ENCODE results near the gene PKHD1. TPM values are rescaled to one million over a fixed set of nuclear protein-coding genes. Genes with fewer than 3 reads are reported as not detected.

Gene PKHD1
- polyA plus RNA-seq, 1 of the 3 experiments (the other 2 are of a cell fraction): not detected

DNA sequence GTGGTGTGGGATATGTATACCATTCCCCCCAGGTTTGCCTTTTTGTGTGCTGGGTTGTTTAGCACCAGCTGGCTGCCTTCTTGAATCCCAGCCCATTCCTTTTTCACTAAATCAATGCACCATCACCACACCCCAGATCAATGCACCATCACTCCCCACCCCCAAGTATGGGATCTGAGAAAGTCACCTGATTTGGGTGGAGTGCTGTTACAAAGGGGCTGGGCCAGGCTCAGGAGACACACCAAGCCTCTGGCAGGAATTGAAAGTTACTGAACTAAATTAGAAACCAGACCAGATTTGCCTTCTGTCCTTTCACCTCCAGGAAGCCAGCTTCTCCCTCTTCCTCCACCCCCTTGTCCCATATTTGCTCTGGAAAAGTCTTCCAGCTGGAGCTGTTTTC, 19.6 kb upstream of the PKHD1 start (continued):
- TF ChIP-seq GATA2 (CRISPR knock-in tag; IDR thresholded peaks at IDR 0.05) (no peak), FOXM1 (IDR thresholded peaks at IDR 0.05; ENCODE audit: low read depth) (no peak), EP300 (IDR thresholded peaks at IDR 0.05; ENCODE audit: borderline replicate concordance in 1 of 2, low read depth in 1 of 2, low read length in 1 of 2) (no peak), TAF1 (IDR thresholded peaks at IDR 0.05; ENCODE audit: borderline replicate concordance, low read depth, low read length) (no peak), FOXJ3 (CRISPR knock-in tag; IDR thresholded peaks at IDR 0.05) (no peak)

DNA sequence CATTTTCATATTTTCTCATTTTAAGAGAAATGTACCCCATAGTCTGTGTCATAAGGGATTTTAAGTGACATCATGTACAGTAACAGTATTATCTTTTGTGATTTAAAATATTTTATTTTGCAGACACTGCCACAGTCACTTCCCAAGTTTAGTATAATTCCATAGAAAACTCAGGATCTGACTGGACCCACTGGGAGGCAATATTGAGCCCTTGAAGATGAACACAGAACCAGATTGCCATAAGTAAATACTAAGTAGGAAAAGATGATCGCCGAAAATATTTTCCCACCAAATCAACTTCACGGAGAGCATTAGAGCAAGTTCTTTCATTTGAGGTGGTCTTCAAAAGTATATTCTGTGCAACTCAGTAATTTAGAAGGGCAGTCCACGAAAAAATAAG, 17.6 kb upstream of the PKHD1 start:
- Histone ChIP-seq H3K9me3 (no peaks in the 10 kb centered on the region), H3K79me2 (ENCODE audit: insufficient read depth) (no peaks in the 10 kb centered on the region), H3K9me2 (no peaks in the 10 kb centered on the region), H3K36me3 (replicated peaks in 1 of 2; ENCODE audit: control insufficient read depth in 1 of 2, insufficient read depth in 2 of 2, low read length in 1 of 2) (no peaks in the 10 kb centered on the region), H3F3A (replicated peaks; ENCODE audit: insufficient read depth) (no peaks in the 10 kb centered on the region), H2AFZ (ENCODE audit: low read depth) (no peak overlapping the region), H3K4me2 (no peak overlapping the region), H3K4me3 (ENCODE audit: low read depth in 2 of 2, low read length in 1 of 2) (no peak overlapping the region), H3K27me3 (ENCODE audit: insufficient read depth) (no peaks in the 10 kb centered on the region; the same call in 1 of the 2 replicates), H3K4me1 (ENCODE audit: control insufficient read depth in 1 of 2, insufficient read depth in 2 of 2, low read depth in 1 of 2, low read length in 1 of 2) (no peaks in the 10 kb centered on the region), H3K9ac (no peak overlapping the region), H4K20me1 (ENCODE audit: insufficient read depth) (no peaks in the 10 kb centered on the region), H3K27ac (ENCODE audit: low read depth in 2 of 2, low read length in 1 of 2) (no peak overlapping the region)
- ChIA-PET CTCF (no interaction called here), POLR2A (no interaction called here)
- WGBS (ENCODE audit: low lambda C conversion rate): 44% methylated on average over 4 of the region's 4 CpGs
- DNase-seq: no peak
- TF ChIP-seq FOXJ3 (CRISPR knock-in tag; IDR thresholded peaks at IDR 0.05): no peak
- TF ChIP-seq TCF12 (IDR thresholded peaks at IDR 0.05): no peak
- no peak for TF ChIP-seq POLR2AphosphoS5 (IDR thresholded peaks at IDR 0.05; ENCODE audit: low read depth, low read length)
- no peak for TF ChIP-seq RAD21 (IDR thresholded peaks at IDR 0.05; ENCODE audit: low read length)
- no peak for TF ChIP-seq GABPA (IDR thresholded peaks at IDR 0.05; ENCODE audit: low read depth)
- TF ChIP-seq RCOR1 (IDR thresholded peaks at IDR 0.05; ENCODE audit: low read length): no peak
- TF ChIP-seq NRF1 (IDR thresholded peaks at IDR 0.05; ENCODE audit: low read depth, low read length): no peak
- no peak for TF ChIP-seq RFX5 (IDR thresholded peaks at IDR 0.05; ENCODE audit: low read length)
- TF ChIP-seq, protein P1, sequence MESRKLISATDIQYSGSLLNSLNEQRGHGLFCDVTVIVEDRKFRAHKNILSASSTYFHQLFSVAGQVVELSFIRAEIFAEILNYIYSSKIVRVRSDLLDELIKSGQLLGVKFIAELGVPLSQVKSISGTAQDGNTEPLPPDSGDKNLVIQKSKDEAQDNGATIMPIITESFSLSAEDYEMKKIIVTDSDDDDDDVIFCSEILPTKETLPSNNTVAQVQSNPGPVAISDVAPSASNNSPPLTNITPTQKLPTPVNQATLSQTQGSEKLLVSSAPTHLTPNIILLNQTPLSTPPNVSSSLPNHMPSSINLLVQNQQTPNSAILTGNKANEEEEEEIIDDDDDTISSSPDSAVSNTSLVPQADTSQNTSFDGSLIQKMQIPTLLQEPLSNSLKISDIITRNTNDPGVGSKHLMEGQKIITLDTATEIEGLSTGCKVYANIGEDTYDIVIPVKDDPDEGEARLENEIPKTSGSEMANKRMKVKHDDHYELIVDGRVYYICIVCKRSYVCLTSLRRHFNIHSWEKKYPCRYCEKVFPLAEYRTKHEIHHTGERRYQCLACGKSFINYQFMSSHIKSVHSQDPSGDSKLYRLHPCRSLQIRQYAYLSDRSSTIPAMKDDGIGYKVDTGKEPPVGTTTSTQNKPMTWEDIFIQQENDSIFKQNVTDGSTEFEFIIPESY (IDR thresholded peaks at IDR 0.05; ENCODE audit: borderline replicate concordance, low read depth): no peak
- TF ChIP-seq CHD2 (IDR thresholded peaks at IDR 0.05; ENCODE audit: low read length, partially characterized antibody): no peak
- TF ChIP-seq, protein P2, sequence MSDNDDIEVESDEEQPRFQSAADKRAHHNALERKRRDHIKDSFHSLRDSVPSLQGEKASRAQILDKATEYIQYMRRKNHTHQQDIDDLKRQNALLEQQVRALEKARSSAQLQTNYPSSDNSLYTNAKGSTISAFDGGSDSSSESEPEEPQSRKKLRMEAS (IDR thresholded peaks at IDR 0.05; ENCODE audit: low read depth): no peak
- no peak for TF ChIP-seq NFIC (IDR thresholded peaks at IDR 0.05; ENCODE audit: borderline replicate concordance)
- no peak for TF ChIP-seq RXRA (IDR thresholded peaks at IDR 0.05; ENCODE audit: borderline replicate concordance, low read depth)
- no peak for TF ChIP-seq YY1 (IDR thresholded peaks at IDR 0.05; ENCODE audit: low read depth)

All from SK-N-SH (cell line).